Gastrocnemius medialis (tissue), 4 donors: ENCODE measurements around the gene SIRT7.

Source experiments
- POLR2A ChIP-seq, 2 donors: fragments of 450-650 bp; IDR thresholded peaks; one replicate each; pipeline ENCODE4 v1.6.1; 2017; ENCODE audit warnings: antibody characterized with exemption in 2 of 2, mild to moderate bottlenecking in 2 of 2, moderate library complexity in 2 of 2
- TF ChIP-seq, protein P1 (sequence below), 5 experiments: fragments of 450-650 bp in 3 of 5; fragments of 200-600 bp in 2 of 5; sonication (generic) in 2 of 5; IDR thresholded peaks in 4 of 5; conservative IDR thresholded peaks in 1 of 5; 1 replicate in 4 of 5; 2 replicates in 1 of 5; pipeline ENCODE4 v1.5.1; 2016 to 2019; ENCODE audit warnings: antibody characterized with exemption in 5 of 5, mild to moderate bottlenecking in 3 of 5, moderate library complexity in 3 of 5

DNA sequence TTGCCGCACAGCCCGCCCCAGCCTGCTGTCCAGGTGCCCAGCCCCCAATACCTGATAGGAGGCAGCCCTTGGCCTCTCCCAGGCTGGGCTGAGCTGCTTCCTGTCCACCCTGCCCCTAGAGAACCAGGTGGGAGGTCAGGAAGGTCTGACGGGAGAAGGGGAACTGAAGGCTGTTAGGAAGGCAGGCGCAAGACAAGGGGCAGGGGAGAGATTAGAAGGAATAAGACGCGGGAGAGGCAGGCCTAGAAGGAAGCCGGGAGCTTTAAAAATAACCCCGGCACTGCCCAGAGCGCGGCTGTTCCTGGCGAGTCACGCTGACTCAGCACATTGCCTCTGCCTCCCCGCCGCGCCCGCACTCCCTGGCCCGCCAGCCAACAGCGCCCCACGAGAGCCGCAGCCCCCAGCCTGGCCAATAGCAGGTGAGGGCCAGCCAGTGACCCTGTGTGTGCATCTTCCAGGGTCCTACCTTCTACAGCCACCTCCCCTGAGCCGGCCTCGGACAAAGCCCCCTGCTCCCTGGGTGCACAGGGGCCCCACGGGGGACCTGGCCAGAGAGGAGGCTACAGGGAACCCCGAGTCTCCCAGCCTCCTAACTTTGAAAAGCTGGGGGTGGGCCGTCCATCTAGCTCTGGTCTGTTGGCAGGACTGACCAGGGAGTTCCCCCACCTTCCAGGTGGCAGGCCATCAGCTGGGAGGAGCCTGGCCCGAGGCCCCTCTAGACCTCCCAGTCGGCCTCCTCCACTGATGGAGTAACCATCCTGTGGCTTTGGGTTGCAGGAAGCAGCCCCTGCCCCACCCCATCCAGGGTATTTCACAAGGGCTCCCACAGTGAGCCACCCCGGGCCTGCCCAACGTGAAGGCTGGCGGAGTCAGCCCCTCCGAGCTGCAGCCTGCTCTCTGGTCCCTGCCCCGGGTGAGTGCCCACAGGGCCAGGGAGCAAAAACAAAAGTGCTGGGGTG is 5.6 kb upstream of the SIRT7 start:
- TF ChIP-seq, protein P1, sequence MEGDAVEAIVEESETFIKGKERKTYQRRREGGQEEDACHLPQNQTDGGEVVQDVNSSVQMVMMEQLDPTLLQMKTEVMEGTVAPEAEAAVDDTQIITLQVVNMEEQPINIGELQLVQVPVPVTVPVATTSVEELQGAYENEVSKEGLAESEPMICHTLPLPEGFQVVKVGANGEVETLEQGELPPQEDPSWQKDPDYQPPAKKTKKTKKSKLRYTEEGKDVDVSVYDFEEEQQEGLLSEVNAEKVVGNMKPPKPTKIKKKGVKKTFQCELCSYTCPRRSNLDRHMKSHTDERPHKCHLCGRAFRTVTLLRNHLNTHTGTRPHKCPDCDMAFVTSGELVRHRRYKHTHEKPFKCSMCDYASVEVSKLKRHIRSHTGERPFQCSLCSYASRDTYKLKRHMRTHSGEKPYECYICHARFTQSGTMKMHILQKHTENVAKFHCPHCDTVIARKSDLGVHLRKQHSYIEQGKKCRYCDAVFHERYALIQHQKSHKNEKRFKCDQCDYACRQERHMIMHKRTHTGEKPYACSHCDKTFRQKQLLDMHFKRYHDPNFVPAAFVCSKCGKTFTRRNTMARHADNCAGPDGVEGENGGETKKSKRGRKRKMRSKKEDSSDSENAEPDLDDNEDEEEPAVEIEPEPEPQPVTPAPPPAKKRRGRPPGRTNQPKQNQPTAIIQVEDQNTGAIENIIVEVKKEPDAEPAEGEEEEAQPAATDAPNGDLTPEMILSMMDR (IDR thresholded peaks at IDR 0.05 in 4 of 5, conservative IDR thresholded peaks at IDR 0.05 in 1 of 5) = no peak
- peak; percentile 32 to 41 for TF ChIP-seq POLR2A (IDR thresholded peaks at IDR 0.05)
